Stimulated activated CD8-positive, alpha-beta memory T cell treated with anti-CD3 and anti-CD28 coated beads, Interleukin-4, amount 100 ng/mL, for 1 hour (primary cell): ENCODE measurements around the gene CHST11.
"Not testable (repeated sequence)": the region's sequence is repeated elsewhere in the genome, so short reads cannot be mapped to it uniquely, and the experiment has no call there.

Source experiments
- DNase-seq, 2 donors: peaks; one replicate each; pipeline ENCODE4 v3.0.0-alpha.2; 2020; ENCODE audit warnings: low read depth in 2 of 2, low spot score in 1 of 2

Gene CHST11

GRCh38 chr12:104790296-104791125 lies 333.8 kb downstream of the CHST11 start:
- DNase-seq: peak; percentile 9 to 10

DNA sequence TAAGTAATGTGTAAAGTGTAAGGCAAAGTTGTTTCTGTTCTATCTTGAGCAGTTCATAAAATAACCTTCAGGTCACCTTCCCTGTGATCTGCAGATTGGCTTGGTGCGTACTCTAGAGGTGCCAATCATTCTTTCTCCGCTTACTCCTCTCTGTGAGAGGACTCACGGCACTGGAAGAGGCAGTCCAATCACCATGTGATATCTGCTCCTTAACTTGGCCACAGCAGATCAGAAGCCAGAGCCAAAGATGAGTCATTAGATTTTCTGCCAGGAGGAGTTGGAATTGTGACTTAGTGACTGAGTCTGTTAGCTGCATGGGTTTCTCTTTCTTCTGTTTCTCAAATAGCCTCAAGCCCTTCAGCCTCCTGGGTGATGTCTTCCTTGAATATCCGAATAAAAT lies 335.8 kb downstream of the CHST11 start:
- DNase-seq: no peak

DNA sequence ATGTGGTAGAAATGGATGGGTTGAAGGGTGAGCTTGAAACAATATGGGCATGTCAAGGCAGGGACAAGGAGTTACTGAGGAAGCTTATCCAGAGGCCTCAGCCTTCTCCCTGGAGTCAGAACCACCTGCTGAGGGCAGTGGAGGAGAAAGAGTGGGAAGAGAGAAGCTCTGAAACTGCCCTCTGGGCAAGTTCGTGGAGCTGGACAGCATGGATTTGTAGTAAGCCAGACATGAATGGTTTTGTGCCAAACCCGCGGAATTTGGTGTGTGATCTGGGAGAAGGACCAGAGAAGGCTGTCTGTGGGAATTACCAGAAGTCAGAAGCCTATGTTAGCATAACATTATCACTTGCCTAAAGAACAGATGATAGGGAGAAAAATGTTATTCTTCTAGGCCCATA lies 336.5 kb downstream of the CHST11 start:
- no peak for DNase-seq

DNA sequence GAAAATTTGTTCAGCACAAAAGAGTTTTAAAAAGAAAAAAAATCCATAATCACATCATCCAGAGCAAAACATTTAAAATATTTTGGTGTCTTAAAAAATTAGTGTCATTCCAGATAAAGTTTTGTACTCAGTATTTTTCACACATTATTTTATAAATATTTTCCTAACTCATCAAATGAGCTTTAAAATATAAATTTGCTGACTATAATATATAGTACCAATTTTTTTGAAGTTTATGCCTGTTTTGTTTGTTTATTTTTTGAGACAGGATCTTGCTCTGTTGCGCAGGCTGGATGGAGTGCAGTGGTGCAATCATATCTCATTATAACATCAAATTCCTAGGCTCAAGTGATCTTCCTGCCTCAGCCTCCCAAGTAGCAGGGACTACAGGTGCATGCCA lies 337.2 kb downstream of the CHST11 start:
- no peak for DNase-seq

- DNase-seq: no peak
These were observed 339.7 kb downstream of the CHST11 start for GRCh38 chr12:104796475-104796862.

DNA sequence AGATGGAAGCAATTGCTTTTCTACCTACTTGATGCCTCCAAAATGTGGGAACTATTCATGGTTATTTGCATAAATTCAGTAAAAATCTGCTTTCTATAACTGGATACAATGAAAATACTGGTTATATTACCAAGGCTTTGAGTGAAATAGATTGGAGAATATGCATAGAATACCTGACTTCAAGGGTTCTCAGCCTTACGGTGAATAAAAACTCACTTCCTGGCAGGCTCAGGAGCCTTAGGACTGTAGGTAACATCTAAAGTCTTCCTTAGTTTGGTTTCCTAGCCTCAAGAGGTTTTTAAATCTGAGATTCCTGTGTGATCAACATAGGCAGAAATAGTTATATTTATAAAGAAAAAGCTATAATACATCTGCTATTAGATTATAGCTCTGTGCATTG lies 342.7 kb downstream of the CHST11 start:
- DNase-seq: no peak

GRCh38 chr12:104801005-104801404 lies 344.3 kb downstream of the CHST11 start:
- DNase-seq: no peak

GRCh38 chr12:104801427-104801826 lies 344.7 kb downstream of the CHST11 start:
- DNase-seq: no peak

DNA sequence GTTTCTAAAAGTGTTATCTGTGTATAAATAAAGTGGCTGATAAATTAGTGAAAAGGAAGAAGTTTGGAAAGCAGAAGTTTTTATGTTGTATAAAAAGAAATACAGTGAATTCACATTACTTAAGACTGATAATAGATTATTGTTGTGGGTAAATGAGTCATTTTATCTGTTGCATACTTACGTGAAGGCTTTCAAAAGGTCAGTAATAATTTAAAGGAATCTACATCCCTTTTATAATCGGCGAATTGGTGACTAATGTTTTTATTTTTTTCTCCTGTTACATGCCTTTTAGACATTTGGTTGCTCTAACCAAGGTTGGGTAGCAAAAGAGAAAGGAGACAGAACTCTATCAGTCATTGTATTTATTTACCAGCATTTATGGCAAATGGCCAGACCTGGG lies 345.5 kb downstream of the CHST11 start:
- no peak for DNase-seq

DNA sequence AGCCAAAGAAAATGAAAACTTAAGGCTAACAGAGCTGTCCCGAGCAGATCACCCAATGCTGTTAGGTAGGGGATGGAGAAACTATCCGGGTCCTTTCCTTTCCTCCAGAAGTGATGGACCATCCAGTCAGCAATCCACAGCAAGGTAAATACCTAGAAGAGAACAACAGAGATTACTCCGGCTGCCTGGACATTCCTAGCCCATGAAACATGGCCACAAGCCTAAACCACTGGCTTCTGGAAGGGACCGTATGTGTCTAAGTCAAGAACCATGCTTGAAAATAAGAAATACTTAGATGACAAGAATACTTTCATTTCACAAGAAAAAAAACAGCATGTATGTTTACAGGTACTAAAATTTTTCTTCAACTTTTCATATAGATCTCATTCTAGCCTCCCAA lies 348.4 kb downstream of the CHST11 start:
- DNase-seq: no peak

- not testable (repeated sequence) for DNase-seq
These were observed 349.4 kb downstream of the CHST11 start for GRCh38 chr12:104806194-104806593.

DNA sequence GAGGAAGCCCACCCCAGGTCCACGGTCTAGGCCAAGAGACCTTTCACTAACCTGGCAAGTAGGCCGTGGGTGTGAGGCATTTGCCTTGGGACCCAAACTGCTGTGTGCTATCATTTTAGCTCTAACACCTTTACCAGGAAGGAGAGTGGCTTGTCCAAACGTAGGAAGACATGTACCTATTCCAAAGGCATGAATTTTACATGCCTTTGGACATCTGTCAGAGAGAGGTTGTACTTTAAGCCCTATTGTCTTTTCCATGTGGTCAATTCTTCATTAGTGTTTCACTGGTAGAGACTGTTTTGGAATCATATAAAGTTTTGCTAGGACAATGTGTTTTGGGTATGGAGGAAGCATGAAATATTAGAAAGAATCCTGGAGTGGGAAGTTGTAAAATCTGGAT lies 352.5 kb downstream of the CHST11 start:
- no peak for DNase-seq

GRCh38 chr12:104809706-104810385 lies 353.1 kb downstream of the CHST11 start:
- DNase-seq: no peak
